HepG2 (cell line): ENCODE measurements around the gene AARSD1. TPM values are rescaled to one million over a fixed set of nuclear protein-coding genes. Genes with fewer than 3 reads are reported as not detected.

Source experiments
- AKAP8 ChIP-seq: sonication (generic); formaldehyde crosslinking; IDR thresholded peaks from 2 replicates; pipeline ENCODE4 v1.5.1; 2020; ENCODE audit warnings: mild to moderate bottlenecking, missing genetic modification reagents
- FIP1L1 ChIP-seq: fragments of 200-400 bp; formaldehyde crosslinking; IDR thresholded peaks from 2 replicates; pipeline ENCODE4 v1.6.1; 2018; ENCODE audit warnings: low read depth, mild to moderate bottlenecking, low read length, moderate library complexity, borderline replicate concordance; ENCODE audit not compliant: insufficient read depth
- FOXA3 ChIP-seq: IDR thresholded peaks from 2 replicates; pipeline ENCODE4 v1.6.1; 2016; ENCODE audit warnings: missing genetic modification reagents, missing compliant biosample characterization
- FOXJ3 ChIP-seq: sonication (generic); formaldehyde crosslinking; IDR thresholded peaks from 2 replicates; pipeline ENCODE4 v1.4.0; 2020; ENCODE audit warnings: missing genetic modification reagents, mild to moderate bottlenecking, borderline replicate concordance
- HES4 ChIP-seq: sonication (generic); formaldehyde crosslinking; IDR thresholded peaks from 2 replicates; pipeline ENCODE4 v1.9.0; 2021; ENCODE audit warnings: mild to moderate bottlenecking, missing genetic modification reagents, borderline replicate concordance
- HMG20A ChIP-seq: IDR thresholded peaks from 2 replicates; pipeline ENCODE4 v1.6.1; 2016; ENCODE audit warnings: borderline replicate concordance
- ISL2 ChIP-seq: sonication (generic); formaldehyde crosslinking; IDR thresholded peaks from 2 replicates; pipeline ENCODE4 v1.5.0; 2020; ENCODE audit warnings: missing genetic modification reagents
- MED1 ChIP-seq: sonication (generic); formaldehyde crosslinking; IDR thresholded peaks from 2 replicates; pipeline ENCODE4 v1.4.0; 2020; ENCODE audit warnings: missing genetic modification reagents
- MEIS1 ChIP-seq: sonication (generic); formaldehyde crosslinking; IDR thresholded peaks from 2 replicates; pipeline ENCODE4 v1.9.0; 2021; ENCODE audit warnings: mild to moderate bottlenecking, missing genetic modification reagents, moderate library complexity, borderline replicate concordance
- MTA1 ChIP-seq: sonication (generic); formaldehyde crosslinking; IDR thresholded peaks from 2 replicates; pipeline ENCODE4 v1.4.0; 2020; ENCODE audit warnings: missing genetic modification reagents, mild to moderate bottlenecking, borderline replicate concordance
- NFKBIZ ChIP-seq: IDR thresholded peaks from 2 replicates; pipeline ENCODE4 v1.6.1; 2018; ENCODE audit warnings: missing genetic modification reagents, missing compliant biosample characterization
- NR2F1 ChIP-seq, 2 experiments: fragments of 450-650 bp in 1 of 2; formaldehyde crosslinking in 1 of 2; IDR thresholded peaks; 2 replicates each; pipeline versions ENCODE4 v1.5.0 to v1.6.1; 2016 to 2020; ENCODE audit warnings: mild to moderate bottlenecking in 1 of 2, missing compliant biosample characterization in 1 of 2, missing genetic modification reagents in 1 of 2, moderate library complexity in 1 of 2
- SMC3 ChIP-seq: IDR thresholded peaks from 2 replicates; pipeline ENCODE4 v1.6.1; 2011; ENCODE audit warnings: low read length, improper control_type of control experiment
- TP53 ChIP-seq: sonication (generic); formaldehyde crosslinking; conservative IDR thresholded peaks from 2 replicates; pipeline ENCODE4 v1.4.0; 2020; ENCODE audit warnings: missing genetic modification reagents
- TRIM24 ChIP-seq: sonication (generic); formaldehyde crosslinking; IDR thresholded peaks from 2 replicates; pipeline ENCODE4 v1.8.0; 2022; ENCODE audit warnings: mild to moderate bottlenecking, missing genetic modification reagents
- ZNF282 ChIP-seq: fragments of 450-650 bp; IDR thresholded peaks from 2 replicates; pipeline ENCODE4 v1.6.1; 2018; ENCODE audit not compliant: partially characterized antibody
- ZNF317 ChIP-seq: sonication (generic); formaldehyde crosslinking; IDR thresholded peaks from 2 replicates; pipeline ENCODE4 v1.5.0; 2020; ENCODE audit warnings: mild to moderate bottlenecking, missing genetic modification reagents
- ZNF350 ChIP-seq: sonication (generic); formaldehyde crosslinking; IDR thresholded peaks from 2 replicates; pipeline ENCODE4 v1.4.0; 2020; ENCODE audit warnings: mild to moderate bottlenecking, low read depth, missing genetic modification reagents, borderline replicate concordance
- ZNF614 ChIP-seq: IDR thresholded peaks from 2 replicates; pipeline ENCODE4 v1.6.1; 2018; ENCODE audit warnings: missing biosample characterization, missing genetic modification reagents, inconsistent platforms, borderline replicate concordance
- ZNF761 ChIP-seq: sonication (generic); formaldehyde crosslinking; conservative IDR thresholded peaks from 2 replicates; pipeline ENCODE4 v1.4.0; 2020; ENCODE audit warnings: mild to moderate bottlenecking, missing genetic modification reagents
- ZNF780A ChIP-seq: sonication (generic); formaldehyde crosslinking; IDR thresholded peaks from 2 replicates; pipeline ENCODE4 v1.8.0; 2022; ENCODE audit warnings: mild to moderate bottlenecking, missing genetic modification reagents, moderate library complexity
- ZNF792 ChIP-seq: IDR thresholded peaks from 2 replicates; pipeline ENCODE4 v1.6.1; 2016
- ZSCAN25 ChIP-seq: sonication (generic); formaldehyde crosslinking; IDR thresholded peaks from 2 replicates; pipeline ENCODE4 v1.8.0; 2022; ENCODE audit warnings: mild to moderate bottlenecking, missing genetic modification reagents
- polyA plus RNA-seq, 8 experiments: library from polyadenylated mRNA; depleted of rRNA in 3 of 8; stranded (reverse) in 7 of 8; unstranded in 1 of 8; fragments of >200 nt; fragmentation: Illumina TruSeq in 4 of 8; extraction: Trizol in 4 of 8; gene quantifications; 2 replicates each; pipeline versions ENCODE4 v1.2.1 to v1.2.3, GENCODE V29; 2011 to 2016; ENCODE audit warnings: low read depth in 4 of 8, missing spikeins in 1 of 8, mixed read lengths in 1 of 8; ENCODE audit not compliant: insufficient read depth in 1 of 8
- total RNA-seq, 5 experiments: library from RNA; depleted of rRNA; stranded (reverse); fragments of >200 nt; fragmentation: Illumina TruSeq; extraction: Trizol; gene quantifications; 2 replicates each; pipeline ENCODE4 v1.2.3, GENCODE V29; 2016; ENCODE audit warnings: low read depth in 1 of 5
- TF ChIP-seq, protein P1 (sequence below): sonication (generic); formaldehyde crosslinking; IDR thresholded peaks from 2 replicates; pipeline ENCODE4 v1.4.0; 2020; ENCODE audit warnings: mild to moderate bottlenecking, missing genetic modification reagents
- TF ChIP-seq, protein P2 (sequence below): IDR thresholded peaks from 2 replicates; pipeline ENCODE4 v1.4.0; 2020; ENCODE audit warnings: mild to moderate bottlenecking, missing genetic modification reagents

The AARSD1 gene
- total and polyA plus RNA-seq, 2 of the 13 experiments (the other 11 are each of a cell fraction or from before 2014, with no cell fraction given) = 24.7 to 29.3 TPM

DNA sequence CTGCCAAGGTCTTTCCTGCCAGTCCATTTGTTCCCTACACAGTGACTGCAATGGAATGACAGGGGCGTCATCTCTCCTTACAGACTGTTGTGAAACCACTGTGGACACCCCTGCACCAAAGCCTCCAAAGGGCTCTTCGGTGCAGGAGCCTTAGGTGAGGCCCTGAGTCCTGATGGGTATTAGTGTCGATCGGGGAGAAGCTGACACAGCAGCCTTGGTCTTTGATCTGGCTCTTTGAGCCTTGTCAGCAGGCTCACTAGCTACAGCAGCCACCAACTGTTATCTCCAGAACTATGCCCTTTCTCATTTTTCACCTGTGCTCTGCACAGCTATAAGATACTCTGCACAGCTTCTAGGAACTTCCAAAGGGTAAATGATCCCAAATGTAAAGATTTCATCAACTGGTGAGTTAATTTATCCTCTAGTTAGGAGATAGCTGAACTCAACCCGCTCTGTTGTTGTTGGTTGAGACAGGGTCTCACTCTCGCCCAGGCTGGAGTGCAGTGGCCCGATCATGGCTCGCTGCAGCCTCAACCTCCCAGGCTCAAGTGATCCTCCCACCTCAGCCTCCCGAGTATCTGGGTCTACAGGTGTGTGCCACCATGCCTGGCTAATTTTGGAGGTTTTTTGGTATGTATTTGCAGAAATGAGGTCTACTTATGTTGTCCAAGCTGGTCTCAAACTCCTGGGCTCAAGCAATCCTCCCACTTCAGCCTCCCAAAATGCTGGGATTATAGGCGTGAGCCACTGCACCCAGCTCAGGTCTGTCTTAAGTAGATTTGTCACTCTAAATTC lies 44.0 kb downstream of the AARSD1 start (continued):
- 0 out of 2 replicates have a peak, but pooled peaks have one; percentile 26 for TF ChIP-seq ISL2 (CRISPR knock-in tag)
- 0 out of 2 replicates have a peak, but pooled peaks have one; percentile 25 for TF ChIP-seq ZNF792 (CRISPR knock-in tag)
- no peak for TF ChIP-seq ZNF282
- TF ChIP-seq FIP1L1 = no peak
- TF ChIP-seq FOXA3 = peak; percentile 68
- peak; percentile 74 for TF ChIP-seq MED1 (CRISPR knock-in tag)
- peak; percentile 65 for TF ChIP-seq HMG20A (CRISPR knock-in tag)
- TF ChIP-seq AKAP8 (CRISPR knock-in tag) = peak; percentile 81; the same call in 1 of the 2 replicates
- TF ChIP-seq, protein P1, sequence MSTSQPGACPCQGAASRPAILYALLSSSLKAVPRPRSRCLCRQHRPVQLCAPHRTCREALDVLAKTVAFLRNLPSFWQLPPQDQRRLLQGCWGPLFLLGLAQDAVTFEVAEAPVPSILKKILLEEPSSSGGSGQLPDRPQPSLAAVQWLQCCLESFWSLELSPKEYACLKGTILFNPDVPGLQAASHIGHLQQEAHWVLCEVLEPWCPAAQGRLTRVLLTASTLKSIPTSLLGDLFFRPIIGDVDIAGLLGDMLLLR (CRISPR knock-in tag) = no peak
- TF ChIP-seq ZNF350 = peak; percentile 50; the same call in 1 of the 2 replicates
- peak; percentile 95 for TF ChIP-seq ZSCAN25 (CRISPR knock-in tag)
- no peak for TF ChIP-seq TP53 (CRISPR knock-in tag)
- TF ChIP-seq MTA1 (CRISPR knock-in tag) = peak; percentile 75; the same call in 1 of the 2 replicates
- 0 out of 2 replicates have a peak, but pooled peaks have one; percentile 20 for TF ChIP-seq SMC3
- no peak for TF ChIP-seq HES4 (CRISPR knock-in tag)
- TF ChIP-seq FOXJ3 = peak; percentile 45; the same call in 1 of the 2 replicates
- TF ChIP-seq ZNF780A (CRISPR knock-in tag) = no peak
- TF ChIP-seq, protein P2, sequence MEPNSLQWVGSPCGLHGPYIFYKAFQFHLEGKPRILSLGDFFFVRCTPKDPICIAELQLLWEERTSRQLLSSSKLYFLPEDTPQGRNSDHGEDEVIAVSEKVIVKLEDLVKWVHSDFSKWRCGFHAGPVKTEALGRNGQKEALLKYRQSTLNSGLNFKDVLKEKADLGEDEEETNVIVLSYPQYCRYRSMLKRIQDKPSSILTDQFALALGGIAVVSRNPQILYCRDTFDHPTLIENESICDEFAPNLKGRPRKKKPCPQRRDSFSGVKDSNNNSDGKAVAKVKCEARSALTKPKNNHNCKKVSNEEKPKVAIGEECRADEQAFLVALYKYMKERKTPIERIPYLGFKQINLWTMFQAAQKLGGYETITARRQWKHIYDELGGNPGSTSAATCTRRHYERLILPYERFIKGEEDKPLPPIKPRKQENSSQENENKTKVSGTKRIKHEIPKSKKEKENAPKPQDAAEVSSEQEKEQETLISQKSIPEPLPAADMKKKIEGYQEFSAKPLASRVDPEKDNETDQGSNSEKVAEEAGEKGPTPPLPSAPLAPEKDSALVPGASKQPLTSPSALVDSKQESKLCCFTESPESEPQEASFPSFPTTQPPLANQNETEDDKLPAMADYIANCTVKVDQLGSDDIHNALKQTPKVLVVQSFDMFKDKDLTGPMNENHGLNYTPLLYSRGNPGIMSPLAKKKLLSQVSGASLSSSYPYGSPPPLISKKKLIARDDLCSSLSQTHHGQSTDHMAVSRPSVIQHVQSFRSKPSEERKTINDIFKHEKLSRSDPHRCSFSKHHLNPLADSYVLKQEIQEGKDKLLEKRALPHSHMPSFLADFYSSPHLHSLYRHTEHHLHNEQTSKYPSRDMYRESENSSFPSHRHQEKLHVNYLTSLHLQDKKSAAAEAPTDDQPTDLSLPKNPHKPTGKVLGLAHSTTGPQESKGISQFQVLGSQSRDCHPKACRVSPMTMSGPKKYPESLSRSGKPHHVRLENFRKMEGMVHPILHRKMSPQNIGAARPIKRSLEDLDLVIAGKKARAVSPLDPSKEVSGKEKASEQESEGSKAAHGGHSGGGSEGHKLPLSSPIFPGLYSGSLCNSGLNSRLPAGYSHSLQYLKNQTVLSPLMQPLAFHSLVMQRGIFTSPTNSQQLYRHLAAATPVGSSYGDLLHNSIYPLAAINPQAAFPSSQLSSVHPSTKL (CRISPR knock-in tag) = peak; percentile 78
- TF ChIP-seq NR2F1 (CRISPR knock-in tag; IDR thresholded peaks at IDR 0.05) = peak in 1 of 2 experiments; percentile 24; a peak in 1 of 4 replicates
- TF ChIP-seq NFKBIZ (CRISPR knock-in tag) = no peak
- peak; percentile 91 for TF ChIP-seq ZNF317 (CRISPR knock-in tag)
- TF ChIP-seq ZNF761 (CRISPR knock-in tag) = peak; percentile 63; the same call in 1 of the 2 replicates
- TF ChIP-seq TRIM24 = no peak
- TF ChIP-seq ZNF614 (CRISPR knock-in tag) = peak; percentile 42
- peak; percentile 29 for TF ChIP-seq MEIS1 (CRISPR knock-in tag)
